GM18867 (cell line): ENCODE measurements around the gene APOA4.

Experiments used
- ATAC-seq: cut with Tn5 transposase; IDR thresholded peaks from one replicate; pipeline ENCODE4 v1.9.1; 2021; ENCODE audit warnings: mild to moderate bottlenecking, moderate library complexity; ENCODE audit not compliant: unreplicated experiment

APOA4 gene

DNA sequence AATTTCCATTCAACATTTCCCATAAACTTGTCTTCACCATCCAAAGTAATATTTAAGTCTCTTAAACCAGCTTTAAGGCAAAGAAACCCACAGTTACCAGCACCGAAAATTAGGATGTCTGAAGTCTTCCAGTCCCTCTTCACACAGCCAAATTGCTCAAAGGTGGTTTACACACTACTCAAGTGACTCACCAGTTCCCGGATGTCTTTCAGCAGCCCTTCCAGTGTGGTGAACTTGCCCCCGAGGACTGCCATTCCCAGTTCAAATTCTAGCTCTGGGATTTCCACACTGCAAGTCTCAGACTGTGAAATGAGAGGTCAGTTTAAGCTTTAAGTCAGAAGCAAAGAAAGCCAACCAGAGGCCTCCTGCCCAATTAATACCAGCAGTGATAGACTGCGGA is 40.4 kb downstream of the APOA4 start:
- no peak for ATAC-seq

DNA sequence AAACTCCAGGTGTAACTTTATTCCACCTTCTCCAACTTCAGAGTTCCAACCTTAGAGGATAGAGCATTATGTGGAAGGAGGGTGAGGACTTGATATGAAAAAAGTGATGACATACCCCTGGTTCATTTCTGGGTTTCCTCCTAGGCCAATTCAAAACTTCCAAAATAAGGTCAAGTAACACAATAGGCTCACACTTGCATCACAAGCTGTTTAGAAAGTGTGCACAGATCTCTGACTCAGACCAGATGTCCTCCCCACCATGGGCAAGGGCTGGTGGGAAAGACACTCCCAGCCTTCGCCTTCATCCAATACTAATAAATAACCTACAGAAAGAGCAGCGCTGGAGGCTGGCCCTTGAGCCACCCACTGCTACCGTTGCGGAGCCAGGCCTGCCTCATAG is 44.5 kb downstream of the APOA4 start:
- no peak for ATAC-seq

DNA sequence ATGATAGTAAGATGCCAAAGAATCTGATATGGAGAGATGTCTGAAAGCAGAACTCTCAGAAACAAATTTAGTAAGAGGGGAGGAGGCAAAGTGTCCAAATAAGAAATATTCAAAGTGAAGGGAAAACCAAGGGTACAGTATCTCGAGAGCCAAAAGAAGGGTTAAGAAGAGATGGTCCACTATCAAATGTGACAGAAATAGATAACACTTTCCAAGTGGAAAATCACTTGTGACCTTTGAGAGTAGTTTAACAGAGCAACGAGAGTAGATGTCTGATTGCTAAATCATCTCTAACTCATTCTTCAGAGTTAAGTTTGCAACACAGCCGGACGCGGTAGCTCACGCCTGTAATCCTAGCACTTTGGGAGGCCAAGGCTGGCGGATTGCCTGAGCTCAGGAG is 46.0 kb downstream of the APOA4 start:
- no peak for ATAC-seq

DNA sequence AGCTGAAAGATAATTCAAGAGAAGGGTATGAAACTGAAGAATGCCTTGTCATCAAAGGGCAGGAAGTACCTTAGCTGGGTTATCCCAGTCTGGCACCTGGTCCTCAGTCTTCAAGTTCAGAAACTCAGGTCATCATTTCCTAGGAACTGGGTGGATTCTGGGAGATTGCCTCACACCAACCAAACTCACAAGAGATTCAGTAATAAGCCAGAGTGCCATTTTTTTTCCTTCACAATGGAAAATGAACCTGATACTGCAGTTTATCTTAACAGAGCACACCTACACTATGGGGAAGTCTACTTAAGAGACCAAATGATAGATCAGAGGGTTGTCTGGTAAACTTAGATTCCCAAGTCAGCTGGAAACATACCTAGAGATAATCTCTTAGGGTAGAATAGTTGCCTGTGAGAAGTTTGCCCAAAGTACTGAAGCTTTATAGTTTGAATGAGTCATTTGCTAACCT is 46.6 kb downstream of the APOA4 start:
- ATAC-seq, result no peak

DNA sequence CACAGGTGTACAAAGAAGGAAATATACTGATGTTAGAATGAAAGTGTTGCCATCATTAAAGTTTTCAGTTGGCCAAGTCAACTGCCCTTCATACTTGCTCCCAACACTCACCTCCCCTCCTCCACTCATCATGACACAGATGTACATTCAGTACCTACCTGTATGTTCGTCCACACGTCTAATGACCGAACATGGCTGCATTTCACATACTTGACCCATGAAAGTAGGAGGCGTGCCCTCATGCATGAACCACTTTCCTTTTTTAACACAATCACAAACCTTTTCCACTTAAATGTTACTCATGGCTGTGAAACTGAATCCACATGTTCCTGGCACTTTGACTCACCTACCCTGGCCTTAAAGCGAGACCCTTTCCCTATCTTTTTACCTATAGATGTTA is 47.1 kb downstream of the APOA4 start:
- ATAC-seq, result no peak

DNA sequence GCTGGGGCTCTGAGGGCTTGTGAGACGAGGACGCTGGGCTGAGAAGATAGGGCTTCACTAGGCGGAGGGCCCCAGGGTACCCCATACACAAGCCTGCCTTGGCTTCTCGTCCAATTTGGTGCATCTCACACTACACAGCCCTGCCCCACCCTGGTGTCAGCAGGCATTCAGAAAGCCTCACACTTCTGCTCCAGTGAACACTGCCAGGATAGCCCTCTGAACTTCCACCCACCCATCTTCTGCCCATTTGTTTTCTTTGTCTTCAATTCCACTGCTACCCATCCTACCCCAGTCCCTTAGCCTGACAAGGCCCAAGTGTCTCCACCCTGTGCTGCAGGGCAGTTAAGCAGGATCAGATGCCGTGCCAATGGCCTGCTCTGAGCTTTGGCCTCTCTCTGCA is 48.4 kb downstream of the APOA4 start:
- ATAC-seq, result no peak

DNA sequence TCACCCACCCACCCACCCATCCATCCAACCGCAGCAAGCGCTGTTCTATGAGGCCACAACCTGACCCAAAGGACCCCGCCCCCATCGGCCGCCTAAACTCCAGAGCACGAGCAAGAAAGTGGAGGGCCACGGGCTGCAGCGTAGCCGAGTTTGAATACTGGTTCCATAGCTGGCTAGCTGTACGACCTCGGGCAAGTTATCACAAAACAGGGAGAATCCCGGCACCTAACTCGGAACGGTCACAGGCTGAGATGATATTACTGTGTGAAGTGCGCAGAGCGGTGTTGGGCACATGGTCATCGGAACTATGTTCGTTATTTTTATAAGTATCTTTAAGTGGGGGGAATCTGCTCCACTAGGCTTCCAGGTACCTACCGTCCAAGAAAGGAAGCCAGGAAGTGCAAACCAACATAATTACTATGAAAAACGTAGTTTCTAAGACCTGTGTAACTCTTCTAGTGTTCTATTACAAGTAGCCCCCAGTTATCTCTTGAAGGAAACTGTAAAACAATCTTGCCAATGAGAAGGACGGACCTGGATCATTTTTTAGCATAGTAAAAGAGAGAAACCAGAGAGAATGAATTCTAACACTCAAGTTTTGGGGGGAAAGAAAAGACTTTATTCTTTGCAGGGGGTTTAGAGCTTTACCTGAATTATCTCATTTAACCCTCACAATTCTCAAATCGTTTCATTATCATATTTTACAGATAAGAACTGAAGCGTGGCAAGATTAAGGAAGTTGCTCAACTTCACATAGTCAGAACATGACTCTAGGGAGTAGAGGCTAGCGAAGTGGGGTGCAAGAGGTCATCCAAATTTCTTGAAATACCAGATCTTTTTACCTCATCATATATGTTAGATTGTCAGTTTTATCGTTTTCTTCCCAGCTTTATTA is 49.7 kb downstream of the APOA4 start:
- ATAC-seq, result peak; percentile 23

DNA sequence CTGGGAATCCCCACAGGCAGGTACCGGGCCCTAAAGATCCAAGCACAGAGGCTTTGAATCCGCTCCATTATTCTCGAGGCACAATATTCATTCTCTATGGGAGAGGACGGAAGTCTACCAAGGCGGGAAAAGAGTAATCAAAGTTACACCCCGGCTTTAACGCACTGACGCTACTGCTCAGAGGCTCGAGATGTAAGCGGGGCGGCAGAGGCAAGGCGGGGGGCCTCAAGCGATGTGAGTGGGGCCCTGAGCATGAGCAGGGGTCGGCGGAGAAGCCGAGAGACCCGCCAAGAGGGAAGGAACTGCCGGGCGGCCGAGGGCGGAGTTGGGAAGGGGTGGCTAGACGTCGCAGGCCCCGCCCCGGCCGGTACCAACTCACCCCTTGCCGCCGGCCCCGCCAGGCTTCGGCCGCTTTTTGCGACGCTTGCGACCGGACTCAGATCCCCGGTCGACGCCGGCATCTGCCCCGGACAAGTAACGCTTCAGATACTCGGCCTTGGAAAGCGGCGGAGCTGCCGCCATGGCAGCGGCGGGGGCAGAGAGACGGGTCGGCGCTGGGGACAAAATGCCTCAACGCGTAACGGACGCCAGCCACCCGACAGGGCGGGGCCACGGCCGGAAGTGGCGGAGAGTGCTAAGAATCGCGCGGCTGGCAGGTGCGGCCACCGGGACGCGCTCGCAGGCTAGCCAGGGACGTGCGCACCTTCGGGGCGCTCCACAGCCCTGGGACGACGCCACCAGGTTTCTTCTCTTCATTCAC is 50.5 kb downstream of the APOA4 start, which contains the start of gene BUD13:
TSS of gene BUD13 (minus strand) at position 545 of the 760 bp plus-strand sequence. CDS start at position 522, 23 bp downstream.
- ATAC-seq, result peak; percentile 81

DNA sequence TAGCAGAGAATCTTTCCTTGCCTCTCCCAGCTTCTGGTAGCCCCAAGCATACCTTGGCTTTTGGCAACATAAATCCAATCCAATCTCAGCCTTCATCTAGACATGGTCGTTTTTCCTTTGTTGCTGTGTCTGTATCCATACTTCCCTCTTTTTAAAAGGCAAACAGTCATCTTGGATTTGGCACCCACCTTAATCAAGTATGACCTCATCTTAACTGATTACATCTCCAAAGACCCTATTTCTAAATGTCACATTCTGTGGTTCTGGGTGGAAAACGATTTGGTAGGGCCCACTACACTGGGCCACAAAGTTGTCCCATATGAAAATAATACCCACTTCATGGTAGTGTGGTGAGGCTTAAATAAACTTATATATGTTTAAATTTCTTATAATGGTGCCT is 51.2 kb downstream of the APOA4 start:
- no peak for ATAC-seq
